ENCODE measurements around the gene ADD1.

DNA sequence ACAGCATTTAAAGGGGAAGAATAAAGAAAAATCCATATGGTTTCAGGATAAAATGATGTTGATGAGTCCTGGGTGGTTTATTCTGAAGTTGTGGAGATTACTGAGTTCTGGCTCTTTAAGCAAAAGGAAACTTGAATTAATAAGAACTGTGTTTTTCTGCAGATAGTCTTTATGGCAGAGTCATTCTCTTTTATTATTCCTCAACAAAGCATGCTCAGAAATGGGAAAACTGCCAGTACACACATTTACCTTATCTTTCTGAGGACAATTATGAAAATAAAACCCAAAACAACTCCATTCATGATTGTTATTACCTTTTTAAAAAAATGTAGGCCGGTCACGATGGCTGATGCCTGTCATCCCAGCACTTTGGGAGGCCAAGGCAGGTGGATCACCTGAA lies 58.5 kb downstream of the ADD1 start:
- TF ChIP-seq, protein P1, sequence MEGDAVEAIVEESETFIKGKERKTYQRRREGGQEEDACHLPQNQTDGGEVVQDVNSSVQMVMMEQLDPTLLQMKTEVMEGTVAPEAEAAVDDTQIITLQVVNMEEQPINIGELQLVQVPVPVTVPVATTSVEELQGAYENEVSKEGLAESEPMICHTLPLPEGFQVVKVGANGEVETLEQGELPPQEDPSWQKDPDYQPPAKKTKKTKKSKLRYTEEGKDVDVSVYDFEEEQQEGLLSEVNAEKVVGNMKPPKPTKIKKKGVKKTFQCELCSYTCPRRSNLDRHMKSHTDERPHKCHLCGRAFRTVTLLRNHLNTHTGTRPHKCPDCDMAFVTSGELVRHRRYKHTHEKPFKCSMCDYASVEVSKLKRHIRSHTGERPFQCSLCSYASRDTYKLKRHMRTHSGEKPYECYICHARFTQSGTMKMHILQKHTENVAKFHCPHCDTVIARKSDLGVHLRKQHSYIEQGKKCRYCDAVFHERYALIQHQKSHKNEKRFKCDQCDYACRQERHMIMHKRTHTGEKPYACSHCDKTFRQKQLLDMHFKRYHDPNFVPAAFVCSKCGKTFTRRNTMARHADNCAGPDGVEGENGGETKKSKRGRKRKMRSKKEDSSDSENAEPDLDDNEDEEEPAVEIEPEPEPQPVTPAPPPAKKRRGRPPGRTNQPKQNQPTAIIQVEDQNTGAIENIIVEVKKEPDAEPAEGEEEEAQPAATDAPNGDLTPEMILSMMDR (IDR thresholded peaks at IDR 0.05): no peak
- no peak for TF ChIP-seq POLR2AphosphoS5 (IDR thresholded peaks at IDR 0.05)
- TF ChIP-seq POLR2A (IDR thresholded peaks at IDR 0.05): no peak

Measured in suprapubic skin (tissue), 4 donors.